Peyer's patch (tissue), 4 donors: ENCODE data around the gene RPTOR.

Source experiments
- POLR2A ChIP-seq, 2 donors: fragments of 450-650 bp; IDR thresholded peaks; one replicate each; pipeline ENCODE4 v1.5.1; 2017; ENCODE audit warnings: antibody characterized with exemption in 2 of 2, mild to moderate bottlenecking in 2 of 2, moderate library complexity in 2 of 2
- TF ChIP-seq, protein P1 (sequence below), 6 experiments: fragments of 450-650 bp in 4 of 6; fragments of 200-600 bp in 2 of 6; sonication (generic) in 1 of 6; IDR thresholded peaks; one replicate each; pipeline ENCODE4 v1.5.1; 2017 to 2019; ENCODE audit warnings: antibody characterized with exemption in 6 of 6, mild to moderate bottlenecking in 3 of 6, moderate library complexity in 1 of 6

DNA sequence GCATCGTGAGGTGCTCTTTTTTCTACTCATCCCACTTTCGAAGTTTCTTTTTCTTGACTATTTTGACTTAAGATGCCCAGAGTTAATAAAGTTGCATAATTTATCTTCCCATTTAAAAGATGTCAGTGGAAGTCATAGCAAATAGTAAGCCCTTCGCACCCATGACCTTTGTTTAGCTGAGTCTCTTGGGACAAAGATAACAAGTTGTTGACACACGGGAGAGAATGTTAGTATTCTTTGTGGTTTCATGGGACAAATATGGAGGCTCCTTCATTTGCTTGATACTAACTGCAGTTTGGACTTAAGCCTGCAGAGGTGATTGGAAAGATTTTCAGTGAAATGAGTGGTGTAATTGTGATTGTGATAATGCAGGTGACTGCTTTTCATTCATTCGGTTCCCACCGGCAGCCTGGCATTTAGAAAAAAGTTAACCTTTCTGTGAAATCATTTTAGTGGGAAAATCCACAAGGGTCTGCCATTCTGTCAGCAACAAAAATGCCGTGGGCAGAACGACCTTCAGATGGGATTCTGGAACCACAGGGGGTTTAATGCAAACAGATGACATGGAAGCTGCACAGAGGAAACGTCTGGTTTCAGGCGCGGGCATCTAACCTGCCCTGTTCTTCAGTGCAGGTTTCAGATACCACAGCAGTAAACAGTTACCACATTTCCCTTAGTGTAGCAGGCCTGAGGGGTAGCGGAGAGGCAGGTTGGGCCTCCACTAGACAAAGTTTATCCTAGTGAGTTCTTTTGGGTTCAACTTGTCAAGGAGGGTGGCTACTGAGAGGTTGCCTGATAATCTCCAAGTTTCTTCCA is 123.0 kb downstream of the RPTOR start:
- TF ChIP-seq, protein P1, sequence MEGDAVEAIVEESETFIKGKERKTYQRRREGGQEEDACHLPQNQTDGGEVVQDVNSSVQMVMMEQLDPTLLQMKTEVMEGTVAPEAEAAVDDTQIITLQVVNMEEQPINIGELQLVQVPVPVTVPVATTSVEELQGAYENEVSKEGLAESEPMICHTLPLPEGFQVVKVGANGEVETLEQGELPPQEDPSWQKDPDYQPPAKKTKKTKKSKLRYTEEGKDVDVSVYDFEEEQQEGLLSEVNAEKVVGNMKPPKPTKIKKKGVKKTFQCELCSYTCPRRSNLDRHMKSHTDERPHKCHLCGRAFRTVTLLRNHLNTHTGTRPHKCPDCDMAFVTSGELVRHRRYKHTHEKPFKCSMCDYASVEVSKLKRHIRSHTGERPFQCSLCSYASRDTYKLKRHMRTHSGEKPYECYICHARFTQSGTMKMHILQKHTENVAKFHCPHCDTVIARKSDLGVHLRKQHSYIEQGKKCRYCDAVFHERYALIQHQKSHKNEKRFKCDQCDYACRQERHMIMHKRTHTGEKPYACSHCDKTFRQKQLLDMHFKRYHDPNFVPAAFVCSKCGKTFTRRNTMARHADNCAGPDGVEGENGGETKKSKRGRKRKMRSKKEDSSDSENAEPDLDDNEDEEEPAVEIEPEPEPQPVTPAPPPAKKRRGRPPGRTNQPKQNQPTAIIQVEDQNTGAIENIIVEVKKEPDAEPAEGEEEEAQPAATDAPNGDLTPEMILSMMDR (IDR thresholded peaks at IDR 0.05): no peak
- TF ChIP-seq POLR2A (IDR thresholded peaks at IDR 0.05): no peak
